ENCODE data around the gene SRMS. TPM values are rescaled to one million over a fixed set of nuclear protein-coding genes. Genes with fewer than 3 reads are reported as not detected.

The SRMS gene
- total RNA-seq, 1 experiment from 2014 or later = 0.79 TPM

DNA sequence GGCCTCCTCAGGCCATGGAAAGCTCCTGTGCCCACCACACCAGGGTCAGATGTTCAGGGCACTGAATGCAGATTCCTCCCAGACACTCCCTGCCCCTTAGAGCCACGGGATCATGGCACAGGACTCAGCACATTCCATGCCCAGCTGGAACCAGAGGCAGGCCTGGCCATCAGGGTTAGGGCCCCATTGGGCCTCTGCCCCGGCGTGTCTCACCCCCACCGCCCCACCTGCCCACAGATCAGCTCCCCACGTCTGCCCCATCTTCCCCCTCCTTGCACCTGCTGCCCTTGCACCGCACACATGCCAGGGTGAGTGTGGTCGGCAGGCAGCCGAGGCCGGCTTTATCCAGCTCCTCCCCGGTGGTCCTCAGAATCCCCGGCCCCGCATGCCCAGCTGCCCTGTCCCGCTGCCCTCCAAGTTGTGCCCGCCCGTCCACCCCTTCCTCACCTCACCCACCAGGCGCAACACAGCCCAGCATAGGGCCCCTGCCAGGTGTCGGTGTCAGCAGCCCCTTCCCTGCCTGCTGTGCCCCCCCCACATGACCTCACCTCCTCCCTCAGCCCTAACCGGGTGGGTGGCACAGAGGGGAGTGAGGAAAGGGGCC is 2.2 kb upstream of the SRMS start:
- no peak for DNase-seq
- Histone ChIP-seq H3K14ac (ENCODE audit: insufficient read depth, low read length) (no peak overlapping the region), H3K4ac (ENCODE audit: low read depth, low read length) (no peak overlapping the region), H3K56ac (ENCODE audit: insufficient read length, low read depth, low read length) (no peak overlapping the region), H2AK5ac (ENCODE audit: insufficient read length, low read length) (no peak overlapping the region), H3T11ph (ENCODE audit: low read length) (no peak overlapping the region), H3K27me3 (ENCODE audit: insufficient read depth, low read length) (no peaks in the 10 kb centered on the region), H4K20me1 (ENCODE audit: control insufficient read depth, insufficient read depth, insufficient read length) (peaks cover 3% of the 10 kb centered on the region), H2BK15ac (ENCODE audit: low read depth, low read length) (no peak overlapping the region), H3K79me2 (ENCODE audit: insufficient read depth, low read length) (no peaks in the 10 kb centered on the region), H4K5ac (ENCODE audit: insufficient read length, low read depth, low read length) (no peak overlapping the region), H2BK20ac (ENCODE audit: low read depth, low read length, poor library complexity, severe bottlenecking) (no peak overlapping the region), H2BK120ac (ENCODE audit: low read depth, low read length, poor library complexity, severe bottlenecking) (no peak overlapping the region), H3K9ac (ENCODE audit: extremely low read depth, insufficient read length, low read length) (no peak overlapping the region), H3K23me2 (ENCODE audit: insufficient read length, low read depth, low read length, poor library complexity, severe bottlenecking) (peaks cover 9% of the 10 kb centered on the region), H4K91ac (ENCODE audit: insufficient read length, low read depth, low read length) (no peak overlapping the region), H3K23ac (ENCODE audit: insufficient read length, low read depth, low read length) (no peak overlapping the region), H2AFZ (ENCODE audit: low read length) (no peak overlapping the region), H3K9me3 (ENCODE audit: control insufficient read depth, low read depth, low read length) (no peaks in the 10 kb centered on the region), H2BK12ac (ENCODE audit: insufficient read length, low read depth, low read length) (no peak overlapping the region), H3K18ac (ENCODE audit: insufficient read length, low read depth, low read length) (no peak overlapping the region), H3K27ac (ENCODE audit: insufficient read length, low read depth, low read length) (no peak overlapping the region), H4K8ac (replicated peaks; ENCODE audit: insufficient read length, low read depth, low read length) (no peak overlapping the region), H3K4me2 (ENCODE audit: insufficient read depth, insufficient read length, low read length) (no peak overlapping the region), H2BK5ac (ENCODE audit: insufficient read length, low read length) (no peak overlapping the region), H3K79me1 (ENCODE audit: insufficient read depth, low read depth, low read length, poor library complexity, severe bottlenecking) (no peaks in the 10 kb centered on the region), H3K4me1 (ENCODE audit: insufficient read depth, low read length) (peaks cover 2% of the 10 kb centered on the region; the same call in 1 of the 2 replicates)
- Mint-ChIP-seq H3K4me3 (no peak overlapping the region; a peak in 1 of 5 replicates), H3K9me3 (no peaks in the 10 kb centered on the region), H3K27me3 (ENCODE audit: low read depth) (no peaks in the 10 kb centered on the region; the same call in 1 of the 2 replicates), H3K36me3 (ENCODE audit: insufficient read depth in 1 of 3, low read depth in 3 of 3) (no peaks in the 10 kb centered on the region; a peak in 1 of 7 replicates), H3K27ac (no peak overlapping the region), H3K4me1 (peaks cover 22 to 40% of the 10 kb centered on the region in 2 experiments)
- TF ChIP-seq, protein P1, sequence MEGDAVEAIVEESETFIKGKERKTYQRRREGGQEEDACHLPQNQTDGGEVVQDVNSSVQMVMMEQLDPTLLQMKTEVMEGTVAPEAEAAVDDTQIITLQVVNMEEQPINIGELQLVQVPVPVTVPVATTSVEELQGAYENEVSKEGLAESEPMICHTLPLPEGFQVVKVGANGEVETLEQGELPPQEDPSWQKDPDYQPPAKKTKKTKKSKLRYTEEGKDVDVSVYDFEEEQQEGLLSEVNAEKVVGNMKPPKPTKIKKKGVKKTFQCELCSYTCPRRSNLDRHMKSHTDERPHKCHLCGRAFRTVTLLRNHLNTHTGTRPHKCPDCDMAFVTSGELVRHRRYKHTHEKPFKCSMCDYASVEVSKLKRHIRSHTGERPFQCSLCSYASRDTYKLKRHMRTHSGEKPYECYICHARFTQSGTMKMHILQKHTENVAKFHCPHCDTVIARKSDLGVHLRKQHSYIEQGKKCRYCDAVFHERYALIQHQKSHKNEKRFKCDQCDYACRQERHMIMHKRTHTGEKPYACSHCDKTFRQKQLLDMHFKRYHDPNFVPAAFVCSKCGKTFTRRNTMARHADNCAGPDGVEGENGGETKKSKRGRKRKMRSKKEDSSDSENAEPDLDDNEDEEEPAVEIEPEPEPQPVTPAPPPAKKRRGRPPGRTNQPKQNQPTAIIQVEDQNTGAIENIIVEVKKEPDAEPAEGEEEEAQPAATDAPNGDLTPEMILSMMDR (conservative IDR thresholded peaks at IDR 0.05) = no peak
- WGBS (ENCODE audit: extremely low coverage, insufficient read length, low lambda C conversion rate) = no CpG with 5 or more reads among the region's 18 CpGs

Measured in H9 (cell line).